Ramos (cell line): ENCODE data around the gene CETP.

ENCODE experiments used
- in situ Hi-C: fragments of 300-500 bp; cut with MboI; formaldehyde crosslinking; loops from one replicate; pipeline ENCODE4 v1.14.3; 2022; ENCODE audit warnings: low sequenced_read_pairs; ENCODE audit not compliant: unreplicated experiment

The CETP gene

DNA sequence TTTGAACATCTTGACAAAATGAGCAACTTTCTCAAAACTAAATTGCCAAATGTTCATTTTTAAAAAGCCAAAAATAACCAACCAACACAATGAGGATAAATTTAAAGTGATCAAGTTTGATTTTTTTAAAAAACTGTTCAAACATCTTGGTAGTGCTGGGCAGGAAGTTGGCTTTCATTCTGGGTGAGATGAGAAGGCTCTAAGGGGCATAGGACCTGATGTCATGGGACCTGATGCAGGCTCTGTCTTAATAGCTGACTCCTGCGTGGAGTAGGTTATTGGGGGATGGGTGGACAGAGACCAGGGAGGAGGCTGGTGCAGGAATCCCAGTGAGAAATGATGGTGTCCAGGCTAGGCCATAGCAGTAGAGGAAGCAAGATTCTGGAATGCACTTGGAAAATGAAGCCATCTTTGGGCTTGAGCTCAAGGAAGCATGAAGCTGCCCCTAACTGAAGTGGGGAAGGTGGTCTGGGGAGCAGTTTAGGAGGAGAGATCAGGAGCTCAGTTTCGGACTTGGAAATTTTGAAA, 48.0 kb downstream of the CETP start:
- in situ Hi-C loops: no loop called here

- in situ Hi-C loops: no loop called here
Observed at GRCh38 chr16:57012353-57012752, 50.6 kb downstream of the CETP start.

DNA sequence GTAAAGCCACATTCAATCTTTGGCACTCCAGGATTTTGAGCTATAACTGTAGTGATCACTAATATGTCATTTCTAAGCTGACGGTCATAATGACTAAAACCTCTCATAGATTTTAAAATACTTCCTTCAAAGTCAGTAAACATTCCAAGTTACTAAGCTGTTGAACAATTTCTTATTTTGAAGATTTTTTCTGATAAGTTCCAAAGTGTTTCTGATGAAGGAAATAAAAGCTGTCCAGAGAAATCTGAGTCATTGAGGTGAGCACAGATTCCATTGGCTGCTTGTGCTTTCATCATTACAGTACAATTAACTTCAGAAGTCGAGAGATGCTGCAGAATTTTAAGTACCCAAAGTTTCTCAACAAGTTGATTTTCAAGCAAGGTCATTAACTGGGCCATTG, 51.5 kb downstream of the CETP start:
- in situ Hi-C loops: no loop called here

- in situ Hi-C loops: no loop called here
Observed at GRCh38 chr16:57013902-57014301, 52.2 kb downstream of the CETP start.

- in situ Hi-C loops: no loop called here
Observed at GRCh38 chr16:57016301-57016700, 54.6 kb downstream of the CETP start.

DNA sequence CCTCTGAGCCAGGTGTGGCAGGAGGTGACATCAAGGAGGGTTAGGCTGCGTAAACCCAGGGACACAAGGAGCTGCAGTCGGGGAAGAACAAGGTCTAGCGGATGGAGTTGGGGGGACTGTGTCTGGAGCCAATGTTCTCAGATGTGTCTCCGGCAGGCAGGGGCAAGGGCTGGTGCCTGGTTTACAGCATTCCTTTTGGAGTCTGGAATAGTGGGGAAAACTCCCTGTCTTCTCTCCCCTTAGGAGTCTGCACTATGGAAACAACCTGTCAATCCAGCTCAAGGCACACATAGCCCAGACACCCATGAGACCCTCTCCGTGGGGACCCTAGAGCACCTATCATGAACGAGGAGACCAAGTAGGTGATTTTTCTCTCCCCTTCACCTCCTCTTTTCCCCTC, 55.1 kb downstream of the CETP start:
- in situ Hi-C loops: no loop called here

DNA sequence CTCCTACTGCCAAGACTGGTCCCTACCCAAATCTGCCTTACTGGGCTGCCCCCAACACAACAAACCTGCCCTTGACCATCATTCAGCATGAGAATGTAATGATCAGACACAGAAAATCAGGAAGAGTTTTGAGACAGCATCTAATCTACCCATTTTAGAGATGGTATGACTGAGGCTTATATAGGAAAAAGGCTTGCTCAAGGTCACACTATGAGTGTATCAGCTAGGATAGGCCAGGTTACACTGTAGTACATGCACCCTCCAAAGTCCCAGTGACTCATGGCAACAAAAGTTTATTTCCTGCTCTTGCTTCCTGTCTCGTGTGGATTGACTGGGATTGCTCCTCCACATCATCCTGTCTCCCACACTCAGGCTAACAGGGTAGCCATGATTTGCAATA, 55.5 kb downstream of the CETP start:
- in situ Hi-C loops: no loop called here

GRCh38 chr16:57019746-57020145, 58.0 kb downstream of the CETP start:
- in situ Hi-C loops: no loop called here

- in situ Hi-C loops: no loop called here
Observed at GRCh38 chr16:57020651-57021050, 58.9 kb downstream of the CETP start.

DNA sequence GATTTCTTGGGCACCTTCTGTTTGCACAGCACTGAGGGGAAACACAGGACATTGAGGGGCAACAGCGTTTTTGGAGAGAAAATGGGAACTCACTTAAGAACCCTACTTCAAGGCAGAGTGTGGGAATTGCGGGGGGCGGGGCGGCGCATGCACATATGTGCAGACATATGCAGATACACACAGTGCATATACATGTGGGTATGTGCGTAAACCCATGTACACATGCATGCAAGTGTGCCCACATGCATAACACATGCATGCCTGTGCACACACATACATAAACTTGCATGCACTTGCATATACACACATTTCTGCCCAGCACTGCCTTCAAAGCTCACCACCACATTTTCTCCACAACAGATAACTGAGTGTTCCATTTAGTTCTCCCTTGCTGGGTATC, 60.0 kb downstream of the CETP start:
- in situ Hi-C loops: no loop called here

- in situ Hi-C loops: no loop called here
Observed at GRCh38 chr16:57022445-57022844, 60.7 kb downstream of the CETP start.

- in situ Hi-C loops: no loop called here
Observed at GRCh38 chr16:57023541-57024249, 61.9 kb downstream of the CETP start.

GRCh38 chr16:57024894-57025680, 63.3 kb downstream of the CETP start:
- in situ Hi-C loops: no loop called here

- in situ Hi-C loops: no loop called here
Observed at GRCh38 chr16:57025941-57026777, 64.4 kb downstream of the CETP start.

DNA sequence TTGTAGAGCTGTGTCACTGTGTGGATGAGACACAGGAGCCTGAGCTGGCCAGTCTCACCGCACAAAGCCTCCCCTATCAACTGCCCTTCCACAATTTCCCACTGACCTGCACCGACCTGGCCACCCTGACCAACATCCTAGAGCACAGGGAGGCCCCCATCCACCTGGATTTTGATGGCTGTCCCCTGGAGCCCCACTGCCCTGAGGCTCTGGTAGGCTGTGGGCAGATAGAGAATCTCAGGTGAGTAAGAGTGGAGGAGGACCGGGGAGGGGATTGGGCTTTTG, 65.0 kb downstream of the CETP start:
- in situ Hi-C loops: no loop called here

DNA sequence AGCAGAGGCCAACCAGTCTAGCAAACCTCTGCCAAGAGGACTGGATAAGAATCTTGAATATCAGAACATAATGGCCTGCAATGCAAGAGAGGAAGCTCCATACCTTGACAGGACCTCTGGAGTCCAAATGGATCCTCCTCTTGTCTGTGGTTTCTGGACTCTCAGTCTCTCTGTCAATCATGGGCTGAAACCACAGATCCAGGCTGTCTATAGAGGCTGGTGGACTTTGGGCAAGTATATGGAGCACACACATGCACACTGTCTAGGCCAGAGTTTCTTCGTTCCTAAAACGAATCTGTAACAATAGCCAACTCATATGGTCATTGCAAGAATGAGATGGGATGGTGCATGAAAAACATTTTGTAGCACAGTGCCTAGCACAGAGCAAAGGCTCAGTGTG, 65.3 kb downstream of the CETP start:
- in situ Hi-C loops: no loop called here

DNA sequence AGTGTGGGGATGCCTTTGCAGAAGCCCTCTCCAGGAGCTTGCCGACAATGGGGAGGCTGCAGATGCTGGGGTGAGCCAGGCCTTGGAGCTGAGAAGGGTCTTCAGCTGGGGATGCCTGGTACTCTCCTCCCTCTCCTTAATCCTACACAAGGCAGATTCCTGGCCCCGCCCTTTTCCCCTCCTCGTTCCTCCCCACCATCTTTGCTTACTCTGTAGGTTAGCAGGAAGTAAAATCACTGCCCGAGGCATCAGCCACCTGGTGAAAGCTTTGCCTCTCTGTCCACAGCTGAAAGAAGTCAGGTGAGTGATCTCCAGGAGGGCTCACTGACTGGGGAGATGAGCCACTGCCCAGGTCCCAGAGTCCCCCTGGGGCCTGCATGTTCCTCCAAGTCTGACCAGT, 66.3 kb downstream of the CETP start:
- in situ Hi-C loops: no loop called here

DNA sequence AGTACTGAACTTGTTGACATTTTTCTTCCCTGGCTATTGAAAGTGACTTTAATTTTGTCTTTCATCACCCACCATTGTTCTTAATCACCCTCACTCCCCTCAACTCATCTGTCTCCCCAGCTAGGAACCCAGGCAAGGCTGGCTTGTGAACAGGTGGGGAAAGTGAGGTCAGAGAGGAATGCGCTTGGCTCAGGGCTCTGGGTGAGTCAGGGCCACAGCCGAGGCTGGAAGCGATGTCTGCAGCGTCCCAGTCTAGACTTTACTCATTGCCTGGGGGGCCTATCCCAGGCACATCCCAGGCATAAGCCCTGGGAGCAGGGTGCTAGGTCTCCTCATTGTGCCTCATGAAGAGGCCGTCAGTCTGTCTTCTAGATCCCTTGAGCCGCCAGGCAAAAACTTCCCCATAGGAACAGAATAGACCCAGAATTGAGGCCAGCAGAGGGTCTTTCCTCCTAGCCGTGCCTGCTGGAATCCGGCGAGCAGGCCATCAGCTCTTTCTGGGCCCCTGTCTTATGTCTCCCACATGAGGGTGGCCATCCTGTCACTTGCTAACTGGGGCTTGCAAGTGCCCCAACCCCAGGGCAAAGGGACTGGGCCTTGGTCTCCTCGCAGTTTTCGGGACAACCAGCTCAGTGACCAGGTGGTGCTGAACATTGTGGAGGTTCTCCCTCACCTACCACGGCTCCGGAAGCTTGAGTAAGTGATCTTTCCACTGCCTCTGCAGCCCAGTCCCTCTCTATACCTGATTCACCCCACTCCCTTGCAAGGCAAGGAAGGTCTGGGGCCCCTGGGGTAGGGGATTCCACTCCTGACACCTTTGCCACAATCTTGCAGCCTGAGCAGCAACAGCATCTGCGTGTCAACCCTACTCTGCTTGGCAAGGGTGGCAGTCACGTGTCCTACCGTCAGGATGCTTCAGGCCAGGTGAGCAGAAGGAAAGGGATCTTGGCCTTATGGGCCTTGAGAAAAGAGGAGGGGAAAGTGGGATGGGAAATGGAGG, 67.7 kb downstream of the CETP start:
- in situ Hi-C loops: no loop called here

DNA sequence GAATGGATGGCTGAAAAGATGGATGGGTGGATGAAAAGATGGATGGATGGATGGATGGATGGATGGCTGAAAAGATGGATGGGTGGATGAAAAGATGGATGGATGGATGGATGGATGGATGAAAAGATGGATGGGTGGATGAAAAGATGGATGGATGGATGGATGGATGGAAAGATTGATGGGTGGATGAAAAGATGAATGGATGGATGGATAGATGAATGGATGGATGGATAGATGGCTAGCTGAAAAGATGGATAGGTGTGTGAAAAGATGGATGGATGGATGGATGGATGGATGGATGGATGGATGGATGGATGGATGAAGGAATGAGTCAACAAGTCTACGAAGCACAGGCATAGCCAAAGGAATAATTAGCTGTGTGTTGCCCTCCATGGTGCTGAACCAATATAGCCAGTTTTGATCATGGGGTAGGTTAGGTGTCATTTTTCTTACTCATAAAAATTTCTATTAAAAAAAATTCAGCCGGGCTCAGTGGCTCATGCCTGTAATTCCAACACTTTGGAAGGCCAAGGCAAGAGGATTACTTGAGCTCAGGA, 68.7 kb downstream of the CETP start:
- in situ Hi-C loops: no loop called here

DNA sequence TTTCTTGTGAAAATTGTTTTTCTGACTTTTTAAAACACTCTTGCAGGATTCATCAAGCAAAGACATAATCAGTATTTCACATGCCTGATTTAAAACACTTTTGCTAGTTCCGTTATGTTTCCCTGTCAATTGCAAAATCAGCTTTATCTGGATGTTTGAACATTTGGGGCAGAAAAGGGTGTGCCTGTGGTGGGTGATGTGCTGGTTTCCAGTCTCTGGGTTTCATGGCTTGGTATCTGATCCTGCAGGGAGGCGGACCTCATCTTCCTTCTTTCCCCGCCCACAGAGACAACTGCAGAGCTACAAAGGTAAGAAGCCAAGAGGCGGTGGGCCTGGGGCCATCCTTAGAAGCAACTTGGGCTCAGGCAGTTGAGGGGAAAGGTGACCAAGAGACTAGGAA, 69.4 kb downstream of the CETP start:
- in situ Hi-C loops: no loop called here
